ENCODE data around the gene UNK.

Gene UNK

GRCh38 chr17:75755990-75756389 lies 28.6 kb upstream of the UNK start:
- no peak for ATAC-seq
- TF ChIP-seq ZNF70 (CRISPR knock-in tag; IDR thresholded peaks at IDR 0.05) (no peak), CSDC2 (CRISPR knock-in tag; IDR thresholded peaks at IDR 0.05) (no peak), BACH2 (CRISPR knock-in tag; IDR thresholded peaks at IDR 0.05; ENCODE audit: borderline replicate concordance) (no peak), ARNTL (CRISPR knock-in tag; IDR thresholded peaks at IDR 0.05; ENCODE audit: borderline replicate concordance, low read depth) (no peak), ZFP3 (CRISPR knock-in tag; IDR thresholded peaks at IDR 0.05) (no peak), TOX (CRISPR knock-in tag; IDR thresholded peaks at IDR 0.05; ENCODE audit: borderline replicate concordance) (no peak), TSHZ2 (CRISPR knock-in tag; IDR thresholded peaks at IDR 0.05) (no peak)

DNA sequence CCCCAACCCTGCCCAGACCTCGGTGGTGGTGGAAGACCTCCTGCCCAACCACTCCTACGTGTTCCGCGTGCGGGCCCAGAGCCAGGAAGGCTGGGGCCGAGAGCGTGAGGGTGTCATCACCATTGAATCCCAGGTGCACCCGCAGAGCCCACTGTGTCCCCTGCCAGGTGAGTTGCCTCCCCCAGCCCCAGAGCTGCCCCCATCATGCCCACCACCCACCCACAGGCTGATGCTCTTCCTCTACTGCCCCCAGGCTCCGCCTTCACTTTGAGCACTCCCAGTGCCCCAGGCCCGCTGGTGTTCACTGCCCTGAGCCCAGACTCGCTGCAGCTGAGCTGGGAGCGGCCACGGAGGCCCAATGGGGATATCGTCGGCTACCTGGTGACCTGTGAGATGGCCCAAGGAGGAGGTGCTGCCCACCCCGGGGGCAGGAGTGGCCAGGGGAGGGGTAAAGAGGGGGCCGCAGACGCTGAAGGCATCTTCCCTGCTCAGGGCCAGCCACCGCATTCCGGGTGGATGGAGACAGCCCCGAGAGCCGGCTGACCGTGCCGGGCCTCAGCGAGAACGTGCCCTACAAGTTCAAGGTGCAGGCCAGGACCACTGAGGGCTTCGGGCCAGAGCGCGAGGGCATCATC lies 28.0 kb upstream of the UNK start:
- ATAC-seq: no peak
- TF ChIP-seq ISL1 (CRISPR knock-in tag; IDR thresholded peaks at IDR 0.05) (no peak), OSR1 (CRISPR knock-in tag; IDR thresholded peaks at IDR 0.05) (no peak), SNAI2 (CRISPR knock-in tag; IDR thresholded peaks at IDR 0.05) (no peak), RARB (CRISPR knock-in tag; IDR thresholded peaks at IDR 0.05) (no peak), ZFP3 (CRISPR knock-in tag; IDR thresholded peaks at IDR 0.05) (no peak), CREB5 (CRISPR knock-in tag; IDR thresholded peaks at IDR 0.05; ENCODE audit: low read depth) (no peak), TSHZ2 (CRISPR knock-in tag; IDR thresholded peaks at IDR 0.05) (no peak), TCF4 (CRISPR knock-in tag; IDR thresholded peaks at IDR 0.05; ENCODE audit: borderline replicate concordance) (no peak), GLIS3 (CRISPR knock-in tag; IDR thresholded peaks at IDR 0.05) (no peak), PATZ1 (CRISPR knock-in tag; IDR thresholded peaks at IDR 0.05; ENCODE audit: borderline replicate concordance) (no peak), ZFP30 (CRISPR knock-in tag; IDR thresholded peaks at IDR 0.05) (no peak), POU6F1 (CRISPR knock-in tag; IDR thresholded peaks at IDR 0.05; ENCODE audit: borderline replicate concordance, low read depth) (no peak), PPARA (CRISPR knock-in tag; IDR thresholded peaks at IDR 0.05; ENCODE audit: borderline replicate concordance) (no peak), ARNTL (CRISPR knock-in tag; IDR thresholded peaks at IDR 0.05; ENCODE audit: borderline replicate concordance, low read depth) (no peak), TOX (CRISPR knock-in tag; IDR thresholded peaks at IDR 0.05; ENCODE audit: borderline replicate concordance) (no peak)

GRCh38 chr17:75757086-75757681 lies 27.4 kb upstream of the UNK start:
- no peak for ATAC-seq
- no peak for TF ChIP-seq PPARA (CRISPR knock-in tag; IDR thresholded peaks at IDR 0.05; ENCODE audit: borderline replicate concordance)
- no peak for TF ChIP-seq ESRRG (CRISPR knock-in tag; IDR thresholded peaks at IDR 0.05)
- TF ChIP-seq CREB5 (CRISPR knock-in tag; IDR thresholded peaks at IDR 0.05; ENCODE audit: low read depth): no peak
- no peak for TF ChIP-seq TSHZ2 (CRISPR knock-in tag; IDR thresholded peaks at IDR 0.05)
- no peak for TF ChIP-seq PATZ1 (CRISPR knock-in tag; IDR thresholded peaks at IDR 0.05; ENCODE audit: borderline replicate concordance)
- TF ChIP-seq ZFP30 (CRISPR knock-in tag; IDR thresholded peaks at IDR 0.05): no peak

Measured in SK-N-SH treated with all-trans-retinoic acid at 6 μM for 48 hours (cell line).